K562 (cell line): Measurements from ENCODE around the gene JADE2. TPM values are rescaled to one million over a fixed set of nuclear protein-coding genes. Genes with fewer than 3 reads are reported as not detected.

Experiments used
- ATAC-seq: fragments of 200-7000 bp; cut with Tn5 transposase; 3 replicates; pipeline ENCODE4 v1.9.1; 2020; ENCODE audit warnings: moderate library complexity
- BruUV-seq: library from RNA; stranded (reverse); fragments of 400-500 nt; replicated peaks from 2 replicates; lab custom pipeline; 2021; lab: Mats Ljungman, UMichigan
- CTCF ChIA-PET: fragments of 300-600 bp; formaldehyde crosslinking; extraction: SDS; loops from one replicate; lab custom pipeline; 2021; ENCODE audit warnings: low intra/inter-chr PET ratio; lab: Yijun Ruan, JAX
- POLR2A ChIA-PET: fragments of 300-600, 350-650 bp; sonication (Branson Sonifier 250); formaldehyde crosslinking; extraction: SDS; loops from one replicate; lab custom pipeline; 2021; ENCODE audit warnings: antibody characterized with exemption, inconsistent platforms; lab: Yijun Ruan, JAX
- DNase-seq, 4 experiments: peaks; one replicate each; pipeline versions ENCODE4 v3.0.0 to v3.0.0-alpha.2; 2011 to 2018; ENCODE audit warnings: low spot score in 3 of 4, mixed read lengths in 3 of 4; ENCODE audit errors: extremely low read depth in 1 of 4
- FAIRE-seq: peaks from 2 replicates; lab custom pipeline; 2011; peaks lifted over from hg19 to GRCh38; lab: Jason Lieb, UNC
- H2AFZ ChIP-seq: 2 replicates; pipeline ENCODE4 v1.6.0; 2011; ENCODE audit warnings: low read depth, low read length, control low read depth, inconsistent platforms
- H3K27ac ChIP-seq: fragments of 200-600 bp; 3 replicates; pipeline ENCODE4 v1.8.0; 2011; ENCODE audit warnings: low read depth, mild to moderate bottlenecking, control low read depth, inconsistent platforms, low read length, moderate library complexity, mixed read lengths; ENCODE audit errors: extremely low read depth
- H3K27me3 ChIP-seq, 2 experiments: fragments of 300-600 bp in 1 of 2; 2 replicates in 1 of 2; 3 replicates in 1 of 2; pipeline versions ENCODE4 v1.6.0 to v1.8.0; 2011; ENCODE audit warnings: inconsistent platforms in 2 of 2, low read length in 2 of 2, mild to moderate bottlenecking in 1 of 2, mixed read lengths in 1 of 2, moderate library complexity in 1 of 2; ENCODE audit not compliant: control insufficient read depth in 2 of 2, insufficient read depth in 2 of 2
- H3K36me3 ChIP-seq: fragments of 300-600 bp; 3 replicates; pipeline ENCODE4 v1.8.0; 2011; ENCODE audit warnings: mild to moderate bottlenecking, low read length, inconsistent platforms; ENCODE audit not compliant: control insufficient read depth, insufficient read depth
- H3K4me1 ChIP-seq, 2 experiments: fragments of 200-600 bp in 1 of 2; replicated peaks in 1 of 2; 2 replicates in 1 of 2; 3 replicates in 1 of 2; pipeline versions ENCODE4 v1.5.1 to v1.8.0; 2011; ENCODE audit warnings: inconsistent platforms in 2 of 2, low read length in 2 of 2, mild to moderate bottlenecking in 1 of 2, mixed read lengths in 1 of 2, moderate library complexity in 1 of 2; ENCODE audit not compliant: control insufficient read depth in 2 of 2, insufficient read depth in 2 of 2
- H3K4me2 ChIP-seq: 2 replicates; pipeline ENCODE4 v1.6.1; 2011; ENCODE audit warnings: low read length, control low read depth, inconsistent platforms, mixed read lengths; ENCODE audit not compliant: insufficient read depth
- H3K4me3 ChIP-seq: fragments of 200-600 bp; sonication (generic), shearing (Covaris generic); 2 replicates; pipeline ENCODE4 v1.5.1; 2016; ENCODE audit warnings: control low read depth, inconsistent platforms
- H3K79me2 ChIP-seq: fragments of 200-600 bp; 3 replicates; pipeline ENCODE4 v1.8.0; 2011; ENCODE audit warnings: low read length, inconsistent platforms; ENCODE audit not compliant: control insufficient read depth, insufficient read depth
- H3K9ac ChIP-seq, 2 experiments: 2 replicates each; pipeline versions ENCODE4 v1.6.0 to v1.6.1; 2011; ENCODE audit warnings: low read depth in 2 of 2, low read length in 2 of 2, control low read depth in 1 of 2, inconsistent platforms in 1 of 2, mild to moderate bottlenecking in 1 of 2, mixed read lengths in 1 of 2; ENCODE audit not compliant: insufficient read depth in 1 of 2
- H3K9me1 ChIP-seq: one replicate; pipeline ENCODE4 v1.6.0; 2011; ENCODE audit warnings: inconsistent platforms, mild to moderate bottlenecking, low read length, moderate library complexity; ENCODE audit not compliant: control insufficient read depth, insufficient read depth
- H3K9me3 ChIP-seq: replicated peaks from 2 replicates; pipeline ENCODE4 v1.5.1; 2011; ENCODE audit warnings: low read depth, low read length, inconsistent platforms; ENCODE audit not compliant: control insufficient read depth, insufficient read depth
- H4K20me1 ChIP-seq: replicated peaks from 2 replicates; pipeline ENCODE4 v1.6.1; 2011; ENCODE audit warnings: low read length, inconsistent platforms, mixed read lengths; ENCODE audit not compliant: control insufficient read depth, insufficient read depth
- ARHGAP35 ChIP-seq: fragments of 450-650 bp; IDR thresholded peaks from 2 replicates; pipeline ENCODE4 v1.6.1; 2018; ENCODE audit not compliant: partially characterized antibody
- HNRNPL ChIP-seq: fragments of 200-400 bp; formaldehyde crosslinking; IDR thresholded peaks from 2 replicates; pipeline ENCODE4 v1.6.1; 2017; ENCODE audit warnings: low read depth, mild to moderate bottlenecking, low read length
- ILF3 ChIP-seq: fragments of 450-650 bp; IDR thresholded peaks from 2 replicates; pipeline ENCODE4 v1.6.1; 2018; ENCODE audit warnings: antibody characterized with exemption, mild to moderate bottlenecking, moderate library complexity, borderline replicate concordance
- MAFG ChIP-seq: fragments of 450-650 bp; conservative IDR thresholded peaks from 2 replicates; pipeline ENCODE4 v1.6.1; 2016; ENCODE audit warnings: missing genetic modification characterization, missing compliant biosample characterization
- PRMT5 ChIP-seq: sonication (generic); formaldehyde crosslinking; IDR thresholded peaks from 2 replicates; pipeline ENCODE4 v1.5.0; 2020; ENCODE audit warnings: missing genetic modification reagents
- ZBTB9 ChIP-seq: fragments of 450-650 bp; formaldehyde crosslinking; IDR thresholded peaks from 2 replicates; pipeline ENCODE4 v1.4.0; 2020; ENCODE audit warnings: mild to moderate bottlenecking, moderate library complexity
- ZNF384 ChIP-seq: IDR thresholded peaks from 2 replicates; pipeline ENCODE4 v1.6.1; 2012; ENCODE audit warnings: low read depth, low read length, improper control_type of control experiment
- WGBS: fragments of 100-300 bp; shearing (Covaris generic); methylation state at CpG from one replicate; pipeline ENCODE4 v1.1.6; 2016; ENCODE audit warnings: low coverage, mixed read lengths; ENCODE audit not compliant: insufficient coverage; ENCODE audit errors: missing lambda C conversion rate; 5-methylcytosine and 5-hydroxymethylcytosine counted together
- in situ Hi-C: fragments of 300-500 bp; cut with MboI; formaldehyde crosslinking; loops from 4 replicates; pipeline ENCODE4 v1.15.0; 2018; ENCODE audit warnings: inconsistent platforms, mixed read lengths
- intact Hi-C: fragments of 100-400 bp; cut with micrococcal nuclease; formaldehyde crosslinking; loops from 2 replicates; pipeline ENCODE4 v1.14.2; 2022
- polyA plus RNA-seq, 8 experiments: library from polyadenylated mRNA; depleted of rRNA in 4 of 8; stranded (reverse) in 5 of 8; unstranded in 3 of 8; fragments of >200 nt; fragmentation: Nextera tagmentation in 2 of 8; fragmentation: Illumina TruSeq in 1 of 8; extraction: Ambion mirVana in 2 of 8; extraction: Trizol in 1 of 8; gene quantifications; 2 replicates each; pipeline versions ENCODE4 v1.2.1 to v1.2.3, GENCODE V29; 2011 to 2014; ENCODE audit warnings: inconsistent platforms in 1 of 8, missing spikeins in 1 of 8
- total RNA-seq, 7 experiments: library from RNA; depleted of rRNA in 6 of 7; stranded (reverse); fragments of >200 nt in 6 of 7; fragmentation: Illumina TruSeq in 2 of 7; extraction: Trizol in 2 of 7; gene quantifications; 2 replicates each; pipeline versions ENCODE4 v1.2.1 to v1.2.3, GENCODE V29; 2011 to 2021; ENCODE audit warnings: low replicate concordance in 1 of 7

JADE2 gene
- total and polyA plus RNA-seq, 9 of the 15 experiments (the other 6 are each of a cell fraction or from before 2014, with no cell fraction given), result 0.50 to 23.3 (median 9.1) TPM

- peak; percentile 29 for FAIRE-seq
- H3K27ac ChIP-seq, result no peak overlapping the region
- H3K4me2 ChIP-seq, result no peak overlapping the region
Observed at GRCh38 chr5:134533115-134533815, 7.8 kb downstream of the JADE2 start.

GRCh38 chr5:134534058-134534725, 8.7 kb downstream of the JADE2 start:
- H3K79me2 ChIP-seq, result peaks cover 22% of the 10 kb centered on the region
- 42% methylated on average over 10 of the region's 10 CpGs for WGBS
- CTCF ChIA-PET, result no interaction called here
- no peak for TF ChIP-seq ARHGAP35
- TF ChIP-seq PRMT5 (CRISPR knock-in tag), result no peak
- TF ChIP-seq HNRNPL, result no peak
- no peak for TF ChIP-seq ILF3
- no peak for TF ChIP-seq ZBTB9 (CRISPR knock-in tag)
- BruUV-seq, result no TSS peak
- no peaks in the 10 kb centered on the region for H3K27me3 ChIP-seq
- H3K9ac ChIP-seq, result peak overlapping the region in 1 of 2 experiments; percentile 30; a peak in 1 of 4 replicates
- H3K4me3 ChIP-seq, result no peak overlapping the region
- ATAC-seq (no peak), FAIRE-seq (no peak), DNase-seq (no peak)
- H3K36me3 ChIP-seq, result peaks cover 22% of the 10 kb centered on the region; the same call in 1 of the 3 replicates
- H3K9me3 ChIP-seq, result no peaks in the 10 kb centered on the region
- H3K9me1 ChIP-seq, result no peaks in the 10 kb centered on the region
- POLR2A ChIA-PET, result interaction anchor here (0.6 to 1.4 kb wide), 3 partner anchors 11 to 34 kb away, joined by 3 to 4 read pairs (median 3); no protein-coding TSS in a partner anchor
- no peak overlapping the region for H2AFZ ChIP-seq
- H3K4me2 ChIP-seq, result no peak overlapping the region
- H3K4me1 ChIP-seq, result peaks cover 0 to 7% of the 10 kb centered on the region in 2 experiments; a peak in 3 of 5 replicates
- H4K20me1 ChIP-seq, result no peaks in the 10 kb centered on the region
- no peak overlapping the region for H3K27ac ChIP-seq
- intact Hi-C loops, result no loop called here
- in situ Hi-C loops, result no loop called here

More at GRCh38 chr5:134533115-134533815, 7.8 kb downstream of the JADE2 start:
- in situ Hi-C loops, result no loop called here
- Histone ChIP-seq H3K27me3 (no peaks in the 10 kb centered on the region), H3K4me1 (peaks cover 0 to 7% of the 10 kb centered on the region in 2 experiments; a peak in 3 of 5 replicates), H3K4me3 (no peak overlapping the region), H3K9ac (no peak overlapping the region), H3K9me1 (no peaks in the 10 kb centered on the region), H2AFZ (no peak overlapping the region), H3K36me3 (peaks cover 18% of the 10 kb centered on the region; the same call in 1 of the 3 replicates), H4K20me1 (no peaks in the 10 kb centered on the region), H3K9me3 (no peaks in the 10 kb centered on the region)
- ChIA-PET CTCF (no interaction called here), POLR2A (interaction anchor here (0.7 kb wide), 1 partner anchor 99 kb away, joined by 3 read pairs; no protein-coding TSS in a partner anchor)
- ATAC-seq (no peak), DNase-seq (no peak)
- 0 out of 2 replicates have a peak, but pooled peaks have one; percentile 24 for TF ChIP-seq ZNF384
- no peak for TF ChIP-seq MAFG (tag)
- TF ChIP-seq, all 486 proteins: peak for 1
- 43% methylated on average over 7 of the region's 10 CpGs for WGBS
- peaks cover 31% of the 10 kb centered on the region for H3K79me2 ChIP-seq
- no TSS peak for BruUV-seq
- intact Hi-C loops, result no loop called here
